Fibroblast of villous mesenchyme (primary cell): ENCODE results near the gene TFAP2B. TPM values are rescaled to one million over a fixed set of nuclear protein-coding genes. Genes with fewer than 3 reads are reported as not detected.

Experiments
- DNase-seq: peaks from one replicate; pipeline ENCODE4 v3.0.0-alpha.2; 2010; ENCODE audit warnings: low read depth
- H3K4me3 ChIP-seq: 2 replicates; pipeline ENCODE4 v1.5.1; 2011; ENCODE audit warnings: low read depth, mild to moderate bottlenecking, low read length
- total RNA-seq: library from RNA; depleted of rRNA; stranded (reverse); fragments of >200 nt; gene quantifications from 2 replicates; pipeline ENCODE4 v1.2.3, GENCODE V29; 2012
- TF ChIP-seq, protein P1 (sequence below): IDR thresholded peaks from 2 replicates; pipeline ENCODE4 v1.5.1; 2012; ENCODE audit warnings: low read depth, mild to moderate bottlenecking, low read length; ENCODE audit not compliant: insufficient read depth

The TFAP2B gene
- not detected in 2 replicates for total RNA-seq

DNA sequence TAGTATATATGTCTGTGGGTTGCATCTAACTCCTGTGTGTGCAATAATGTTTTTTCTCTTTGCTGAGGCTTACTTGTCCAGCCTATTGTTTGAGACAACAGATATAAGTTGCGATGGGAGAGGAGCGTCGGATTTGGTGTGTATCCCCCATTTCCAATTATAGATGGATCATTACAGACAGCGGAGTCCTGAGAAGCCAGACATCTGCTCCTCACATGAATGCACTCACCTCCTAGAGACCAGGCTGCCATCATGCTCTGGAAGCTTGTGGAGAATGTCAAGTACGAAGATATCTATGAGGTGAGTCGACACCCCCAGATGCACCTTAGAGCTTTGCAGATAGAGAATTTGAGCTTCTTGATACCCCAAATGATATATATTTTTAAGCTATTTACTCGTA, at the start of gene TFAP2B:
TSS of gene TFAP2B (plus strand) at position 199 of the 400 bp plus-strand sequence. CDS start at position 220, 21 bp downstream.
- TF ChIP-seq, protein P1, sequence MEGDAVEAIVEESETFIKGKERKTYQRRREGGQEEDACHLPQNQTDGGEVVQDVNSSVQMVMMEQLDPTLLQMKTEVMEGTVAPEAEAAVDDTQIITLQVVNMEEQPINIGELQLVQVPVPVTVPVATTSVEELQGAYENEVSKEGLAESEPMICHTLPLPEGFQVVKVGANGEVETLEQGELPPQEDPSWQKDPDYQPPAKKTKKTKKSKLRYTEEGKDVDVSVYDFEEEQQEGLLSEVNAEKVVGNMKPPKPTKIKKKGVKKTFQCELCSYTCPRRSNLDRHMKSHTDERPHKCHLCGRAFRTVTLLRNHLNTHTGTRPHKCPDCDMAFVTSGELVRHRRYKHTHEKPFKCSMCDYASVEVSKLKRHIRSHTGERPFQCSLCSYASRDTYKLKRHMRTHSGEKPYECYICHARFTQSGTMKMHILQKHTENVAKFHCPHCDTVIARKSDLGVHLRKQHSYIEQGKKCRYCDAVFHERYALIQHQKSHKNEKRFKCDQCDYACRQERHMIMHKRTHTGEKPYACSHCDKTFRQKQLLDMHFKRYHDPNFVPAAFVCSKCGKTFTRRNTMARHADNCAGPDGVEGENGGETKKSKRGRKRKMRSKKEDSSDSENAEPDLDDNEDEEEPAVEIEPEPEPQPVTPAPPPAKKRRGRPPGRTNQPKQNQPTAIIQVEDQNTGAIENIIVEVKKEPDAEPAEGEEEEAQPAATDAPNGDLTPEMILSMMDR = no peak
- DNase-seq = no peak
- H3K4me3 ChIP-seq = no peak within 1 kb of the TSS

DNA sequence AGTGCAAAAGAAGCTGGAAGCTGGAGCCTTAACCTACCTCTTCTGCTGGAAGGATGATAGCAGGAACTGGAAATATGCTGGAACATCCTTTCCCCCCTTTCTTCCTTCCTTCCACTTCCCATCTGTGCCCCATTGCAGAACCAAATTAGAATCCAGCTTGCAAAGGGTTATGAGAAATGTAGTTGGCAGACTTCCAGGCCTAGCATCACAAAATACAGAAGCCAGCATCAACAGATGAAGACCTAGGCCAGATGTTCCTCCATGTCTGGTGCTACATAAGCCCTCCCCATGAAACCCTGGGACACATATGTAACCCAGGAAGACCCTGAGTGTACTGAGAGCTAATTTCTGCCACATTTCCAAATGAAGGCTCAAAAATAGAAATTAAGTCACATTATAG, 40.0 kb upstream of the TFAP2B start:
- no peak overlapping the region for H3K4me3 ChIP-seq
- DNase-seq = no peak
- TF ChIP-seq, protein P1 = no peak

DNA sequence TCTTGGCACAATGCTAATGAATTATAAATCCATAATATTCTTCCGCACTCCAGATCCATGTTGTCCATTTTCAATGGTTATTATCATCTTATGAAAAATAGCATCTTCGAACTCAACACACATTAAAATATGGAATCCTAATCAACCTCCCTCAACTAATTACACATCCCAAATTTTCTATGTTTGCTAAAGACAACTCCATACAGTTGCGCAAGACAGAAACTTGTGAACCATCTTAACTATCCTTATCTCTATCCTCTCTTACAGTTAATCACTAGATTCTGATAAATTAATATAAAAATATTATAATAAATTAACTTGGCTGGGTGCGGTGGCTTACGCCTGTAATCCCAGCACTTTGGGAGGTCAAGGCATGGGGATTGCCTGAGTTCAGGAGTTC, 38.3 kb upstream of the TFAP2B start:
- no peak overlapping the region for H3K4me3 ChIP-seq
- DNase-seq = no peak
- TF ChIP-seq, protein P1 = no peak

DNA sequence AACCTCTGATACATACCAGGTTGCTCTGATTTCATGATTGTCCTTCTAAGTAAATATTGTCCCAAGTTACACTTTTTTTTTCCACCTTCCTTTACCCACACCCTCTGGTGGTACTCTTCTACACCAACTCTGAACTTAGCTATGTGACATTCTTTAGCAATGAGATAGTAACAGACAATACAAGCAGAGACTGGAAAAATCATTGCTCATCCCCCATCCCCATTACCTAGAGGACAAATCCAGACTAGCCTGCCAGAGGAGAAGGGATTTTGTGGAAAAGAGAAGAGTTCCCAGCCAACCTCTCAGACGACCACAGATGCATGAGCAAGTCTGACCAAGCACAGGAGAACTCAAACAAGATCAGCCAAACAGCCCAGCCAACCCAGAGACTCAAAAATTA, 32.8 kb upstream of the TFAP2B start:
- TF ChIP-seq, protein P1 = no peak
- no peak for DNase-seq
- H3K4me3 ChIP-seq = no peak overlapping the region

DNA sequence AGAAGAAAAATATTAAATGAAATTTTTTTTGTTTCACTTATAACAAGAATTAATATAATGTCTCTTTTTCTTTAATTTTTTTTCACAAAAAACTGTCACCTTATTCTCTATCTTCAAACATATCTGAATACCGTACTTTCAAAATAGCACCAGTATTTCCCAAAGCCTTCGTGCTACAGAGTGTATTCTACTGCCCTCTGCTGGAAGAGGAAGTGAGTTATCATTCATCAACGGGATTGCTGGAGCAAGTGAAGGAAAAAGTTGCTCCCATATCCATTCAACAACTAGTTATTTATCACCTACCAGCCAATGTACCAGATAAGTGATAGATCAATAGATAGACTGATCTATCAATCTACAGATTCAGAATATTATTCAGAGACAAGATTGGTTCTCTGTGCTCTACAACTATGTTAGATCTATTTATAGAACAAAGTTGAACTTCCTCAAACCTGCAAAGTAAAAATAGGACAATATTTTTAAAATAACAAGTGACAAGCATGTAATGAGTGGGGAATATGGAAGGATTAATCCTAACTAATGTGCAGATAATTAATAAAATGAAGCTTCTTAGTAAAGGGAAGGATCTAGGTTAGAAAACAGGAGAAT, 26.7 kb upstream of the TFAP2B start:
- H3K4me3 ChIP-seq = no peak overlapping the region
- TF ChIP-seq, protein P1 = peak; percentile 63
- DNase-seq = peak; percentile 17

DNA sequence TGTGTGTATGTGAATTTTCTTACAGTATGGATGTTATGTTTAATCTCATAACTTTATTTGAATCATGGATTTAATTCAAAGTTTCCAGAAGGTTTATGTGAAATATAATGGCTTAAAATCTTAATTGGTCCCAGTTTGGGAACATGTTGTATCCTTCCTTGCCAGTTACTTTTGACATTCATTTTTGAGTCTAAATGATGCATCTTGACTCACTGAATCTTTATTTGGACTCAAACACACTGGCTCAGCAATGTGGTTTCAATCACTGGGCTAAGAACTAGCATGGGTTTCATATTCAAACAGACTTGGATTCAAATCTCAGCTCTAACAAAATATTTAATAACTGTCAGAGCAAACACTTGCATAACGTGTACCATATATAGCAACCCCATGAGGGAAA, 25.9 kb upstream of the TFAP2B start:
- DNase-seq = no peak
- TF ChIP-seq, protein P1 = no peak
- no peak overlapping the region for H3K4me3 ChIP-seq

DNA sequence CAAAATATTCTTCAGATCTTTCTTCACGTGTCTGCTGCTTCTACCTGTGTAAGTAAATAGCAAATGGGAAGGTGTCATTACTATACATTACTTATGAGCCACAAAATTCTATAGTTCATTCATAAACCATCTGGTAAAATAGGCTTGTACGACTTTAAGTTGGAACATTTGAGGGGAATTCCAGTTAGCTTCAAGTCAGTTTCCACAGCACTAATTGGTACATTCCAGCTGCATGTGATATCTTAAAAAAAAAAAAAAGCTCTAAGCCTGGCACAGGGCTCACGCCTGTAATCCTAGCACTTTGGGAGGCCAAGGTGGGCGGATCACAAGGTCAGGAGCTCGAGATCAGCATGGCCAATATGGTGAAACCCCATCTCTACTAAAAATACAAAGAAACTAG, 23.1 kb upstream of the TFAP2B start:
- TF ChIP-seq, protein P1 = no peak
- no peak overlapping the region for H3K4me3 ChIP-seq
- DNase-seq = no peak
